DMS153 (cell line): ENCODE data around the gene POU2AF1.

Experiments
- DNase-seq: peaks from one replicate; lab custom pipeline; 2025; lab: John Stamatoyannopoulos, UW

The POU2AF1 gene

GRCh38 chr11:111319296-111319695 is 59.8 kb downstream of the POU2AF1 start:
- DNase-seq, result no peak

- no peak for DNase-seq
Measured at GRCh38 chr11:111312076-111312475, 67.0 kb downstream of the POU2AF1 start.

- DNase-seq, result peak; percentile 39
Measured at GRCh38 chr11:111310723-111311122, 68.4 kb downstream of the POU2AF1 start.

- DNase-seq, result peak; percentile 99
Measured at GRCh38 chr11:111310088-111310487, 69.0 kb downstream of the POU2AF1 start.

DNA sequence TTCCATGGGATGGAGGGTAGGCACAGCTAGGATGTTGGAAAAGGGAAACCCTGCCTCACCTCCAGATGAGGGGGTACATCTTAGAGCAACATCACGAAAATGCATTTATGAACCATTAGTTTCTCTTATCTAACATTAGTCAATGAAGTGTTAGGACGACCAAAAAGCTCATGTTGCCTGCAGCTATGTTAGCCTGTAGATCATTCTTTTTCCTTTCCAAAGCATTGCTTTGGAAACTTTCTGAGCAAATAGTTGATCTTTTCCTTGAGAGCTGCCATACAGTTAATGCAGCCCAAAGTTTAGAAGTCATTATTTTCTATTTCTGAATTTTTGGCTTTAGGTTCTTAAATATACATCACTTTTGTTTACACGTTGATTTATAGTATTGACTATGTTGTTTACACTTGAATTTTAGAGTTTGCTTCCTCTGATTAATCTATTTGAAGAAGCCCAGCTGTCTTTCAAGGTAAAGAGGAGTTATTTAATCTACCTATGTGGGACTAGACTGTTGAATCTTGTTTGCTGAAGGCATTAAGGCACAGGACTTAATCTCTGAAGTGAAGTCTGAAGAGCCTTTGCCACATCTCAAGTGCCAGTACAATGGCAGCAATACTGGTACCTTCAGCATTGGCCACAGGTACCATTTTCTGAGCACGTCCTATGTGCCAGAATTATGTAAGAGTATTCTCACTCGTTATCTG is 69.7 kb downstream of the POU2AF1 start:
- peak; percentile 80 for DNase-seq

DNA sequence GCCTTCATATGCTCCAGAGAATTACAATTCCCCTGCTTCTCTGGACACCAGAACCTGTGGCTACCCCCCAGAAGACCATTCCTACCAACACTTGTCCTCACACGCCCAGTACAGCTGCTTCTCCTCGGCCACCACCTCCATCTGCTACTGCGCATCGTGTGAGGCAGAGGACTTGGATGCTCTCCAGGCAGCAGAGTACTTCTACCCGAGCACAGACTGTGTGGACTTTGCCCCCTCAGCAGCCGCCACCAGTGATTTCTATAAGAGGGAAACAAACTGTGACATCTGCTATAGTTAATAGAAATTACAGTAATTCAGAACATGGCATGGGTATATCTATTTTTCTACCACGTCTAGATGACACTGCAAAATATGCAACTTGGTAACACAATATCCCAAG is 70.9 kb downstream of the POU2AF1 start:
- peak; percentile 88 for DNase-seq

- DNase-seq, result peak; percentile 86
Measured at GRCh38 chr11:111307472-111308108, 71.5 kb downstream of the POU2AF1 start.

GRCh38 chr11:111306321-111306720 is 72.8 kb downstream of the POU2AF1 start:
- DNase-seq, result no peak

GRCh38 chr11:111305876-111306275 is 73.2 kb downstream of the POU2AF1 start:
- DNase-seq, result no peak

DNA sequence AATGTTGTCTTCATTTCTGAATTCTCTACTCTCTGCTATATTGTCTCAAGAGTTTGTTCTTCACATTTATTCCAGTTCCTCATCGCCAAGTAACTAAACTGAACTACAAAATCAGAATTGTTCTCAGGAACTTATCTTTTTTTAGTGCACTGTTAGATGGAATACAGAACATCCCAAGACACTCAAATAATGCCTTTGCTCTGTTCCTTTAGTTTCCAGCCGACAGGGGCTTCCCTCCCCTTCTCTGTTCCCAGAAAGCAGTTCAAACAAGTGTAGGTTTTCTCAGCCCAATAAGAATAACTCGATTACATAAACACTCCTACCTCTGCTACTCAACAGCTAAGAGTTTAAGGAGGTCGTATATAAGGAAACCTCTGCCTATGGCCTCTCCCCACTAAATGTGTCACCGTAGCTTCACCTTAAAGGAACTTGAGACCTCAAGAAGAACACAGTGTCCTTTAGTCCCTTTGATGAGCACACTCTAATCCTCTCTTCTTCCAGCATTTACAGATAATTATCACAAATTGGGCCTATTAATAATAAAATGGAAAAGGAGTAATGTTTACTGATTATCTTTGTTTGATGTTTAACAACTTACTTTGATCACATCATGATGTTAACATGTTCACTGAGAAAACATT is 73.8 kb downstream of the POU2AF1 start:
- DNase-seq, result no peak

- peak; percentile 94 for DNase-seq
Measured at GRCh38 chr11:111303461-111303860, 75.6 kb downstream of the POU2AF1 start.

- DNase-seq, result peak; percentile 42
Measured at GRCh38 chr11:111302298-111302697, 76.8 kb downstream of the POU2AF1 start.
